HG03175 (cell line): ENCODE measurements around the gene NSD1.
"Not testable (repeated sequence)": the region's sequence is repeated elsewhere in the genome, so short reads cannot be mapped to it uniquely, and the experiment has no call there.

Source experiments
- ATAC-seq: cut with Tn5 transposase; IDR thresholded peaks from one replicate; pipeline ENCODE4 v1.9.1; 2021; ENCODE audit warnings: mild to moderate bottlenecking, moderate library complexity; ENCODE audit not compliant: unreplicated experiment

The NSD1 gene

GRCh38 chr5:177339107-177339638 lies 205.6 kb downstream of the NSD1 start:
- ATAC-seq: no peak

GRCh38 chr5:177343000-177343399 lies 209.4 kb downstream of the NSD1 start:
- not testable (repeated sequence) for ATAC-seq

DNA sequence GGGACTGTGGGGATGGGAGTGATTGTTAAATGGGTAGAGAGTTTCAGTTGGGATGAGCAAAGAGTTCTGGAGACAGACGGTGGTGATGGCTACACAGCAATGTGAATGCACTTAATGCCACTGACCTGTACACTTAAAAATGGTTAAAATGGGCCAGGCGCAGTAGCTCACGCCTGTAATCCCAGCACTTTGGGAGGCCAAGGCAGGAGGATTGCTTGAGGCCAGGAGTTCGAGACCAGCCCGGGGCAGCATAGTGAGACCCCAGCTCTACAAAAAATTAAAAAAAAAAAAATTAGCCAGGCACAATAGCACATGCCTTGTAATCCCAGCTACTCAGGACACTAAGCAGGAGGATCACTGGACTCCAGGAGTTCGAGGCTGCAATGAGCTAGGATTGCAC lies 210.2 kb downstream of the NSD1 start:
- no peak for ATAC-seq

- ATAC-seq: no peak
These were observed 211.3 kb downstream of the NSD1 start for GRCh38 chr5:177344891-177345290.

DNA sequence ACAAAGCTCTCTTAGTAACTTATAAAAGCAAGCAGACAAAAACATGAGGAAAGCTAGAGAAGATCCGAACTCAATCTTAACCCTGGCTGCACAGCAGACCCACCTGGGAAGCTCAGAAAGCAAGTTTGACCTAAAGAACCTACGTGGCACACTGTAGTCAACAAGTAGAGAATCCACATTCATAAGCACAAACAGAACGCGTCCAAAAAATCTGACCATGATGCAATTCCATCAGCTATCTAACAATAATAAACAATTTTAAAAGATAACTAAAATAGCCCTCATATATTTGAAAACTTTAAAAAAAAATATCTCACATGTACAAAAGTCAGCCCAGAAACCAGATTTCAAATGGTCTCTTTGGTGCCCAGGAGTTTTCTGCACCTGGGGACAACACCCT lies 213.2 kb downstream of the NSD1 start:
- ATAC-seq: no peak

- no peak for ATAC-seq
These were observed 214.1 kb downstream of the NSD1 start for GRCh38 chr5:177347699-177348098.

GRCh38 chr5:177349362-177349647 lies 215.7 kb downstream of the NSD1 start:
- no peak for ATAC-seq

DNA sequence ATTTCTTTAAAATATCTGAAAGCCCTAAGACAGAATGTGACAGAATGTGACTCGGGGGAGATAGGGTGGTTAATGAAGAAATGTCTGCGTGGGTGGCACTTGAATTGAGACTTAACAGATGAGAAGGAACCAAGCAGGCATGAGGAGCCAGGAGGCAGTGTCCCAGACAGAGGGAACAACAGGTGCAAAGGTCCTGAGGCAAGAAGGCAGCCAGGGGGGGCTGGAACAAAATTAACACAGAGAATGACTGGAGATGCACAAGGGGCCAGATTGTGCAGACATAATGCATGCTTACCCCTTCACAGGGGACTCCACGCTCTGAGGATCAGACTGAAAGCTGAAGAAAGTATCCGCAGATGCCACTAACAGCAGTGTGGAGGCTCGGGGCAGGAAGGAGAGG lies 216.2 kb downstream of the NSD1 start:
- ATAC-seq: no peak
